ENCODE data around the gene IGFLR1.
"Not testable (repeated sequence)": the region's sequence is repeated elsewhere in the genome, so short reads cannot be mapped to it uniquely, and the experiment has no call there.

The IGFLR1 gene

DNA sequence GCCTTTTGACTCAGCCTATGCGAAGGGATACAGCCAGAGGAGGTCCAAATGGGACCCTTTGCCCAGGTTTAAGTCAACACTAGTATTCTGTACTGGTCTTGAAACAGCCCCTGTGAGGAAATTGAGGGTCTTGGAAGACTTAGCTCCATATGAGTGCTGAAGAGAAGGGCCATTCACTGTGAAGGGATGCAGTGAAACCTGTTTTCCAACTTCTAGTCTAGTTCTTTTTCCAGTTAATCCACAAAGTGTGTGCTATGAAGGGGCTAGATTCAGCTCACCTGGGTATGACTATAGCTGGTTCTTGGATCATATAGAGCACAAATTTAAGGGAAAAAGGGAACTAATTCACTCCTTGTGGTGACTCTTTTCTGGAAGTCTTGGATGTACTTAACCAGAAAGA lies 33.9 kb downstream of the IGFLR1 start:
- DNase-seq (ENCODE audit: low read depth in 2 of 2): no peak

DNA sequence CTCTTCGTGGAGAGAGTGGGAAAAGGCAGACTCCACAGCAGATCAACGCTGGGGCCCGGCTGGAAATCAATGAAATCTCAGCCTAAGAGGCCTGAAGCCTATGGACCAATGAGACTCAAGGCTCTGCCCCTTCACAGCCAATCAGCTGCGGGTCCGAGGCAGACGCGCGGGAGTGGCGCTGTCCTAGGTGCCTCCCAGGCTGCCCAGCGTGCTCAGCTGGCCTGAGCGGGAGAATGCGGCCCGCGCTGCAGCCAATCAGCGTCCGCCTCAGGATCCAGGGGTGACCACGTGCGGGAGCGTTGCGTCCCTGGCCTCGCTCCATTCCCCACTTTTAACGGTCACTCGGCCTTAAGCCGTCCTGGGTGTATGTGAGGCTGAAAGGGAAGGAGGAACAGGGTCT lies 38.0 kb downstream of the IGFLR1 start, which contains the start of gene ZBTB32:
TSS of gene ZBTB32 (plus strand) at position 341 of the 400 bp plus-strand sequence. CDS start 10,069 bp downstream, outside the sequence.
- DNase-seq (ENCODE audit: low read depth in 2 of 2): no peak

- no peak for DNase-seq (ENCODE audit: low read depth in 2 of 2)
Observed at GRCh38 chr19:35703343-35703742, 38.9 kb downstream of the IGFLR1 start.

DNA sequence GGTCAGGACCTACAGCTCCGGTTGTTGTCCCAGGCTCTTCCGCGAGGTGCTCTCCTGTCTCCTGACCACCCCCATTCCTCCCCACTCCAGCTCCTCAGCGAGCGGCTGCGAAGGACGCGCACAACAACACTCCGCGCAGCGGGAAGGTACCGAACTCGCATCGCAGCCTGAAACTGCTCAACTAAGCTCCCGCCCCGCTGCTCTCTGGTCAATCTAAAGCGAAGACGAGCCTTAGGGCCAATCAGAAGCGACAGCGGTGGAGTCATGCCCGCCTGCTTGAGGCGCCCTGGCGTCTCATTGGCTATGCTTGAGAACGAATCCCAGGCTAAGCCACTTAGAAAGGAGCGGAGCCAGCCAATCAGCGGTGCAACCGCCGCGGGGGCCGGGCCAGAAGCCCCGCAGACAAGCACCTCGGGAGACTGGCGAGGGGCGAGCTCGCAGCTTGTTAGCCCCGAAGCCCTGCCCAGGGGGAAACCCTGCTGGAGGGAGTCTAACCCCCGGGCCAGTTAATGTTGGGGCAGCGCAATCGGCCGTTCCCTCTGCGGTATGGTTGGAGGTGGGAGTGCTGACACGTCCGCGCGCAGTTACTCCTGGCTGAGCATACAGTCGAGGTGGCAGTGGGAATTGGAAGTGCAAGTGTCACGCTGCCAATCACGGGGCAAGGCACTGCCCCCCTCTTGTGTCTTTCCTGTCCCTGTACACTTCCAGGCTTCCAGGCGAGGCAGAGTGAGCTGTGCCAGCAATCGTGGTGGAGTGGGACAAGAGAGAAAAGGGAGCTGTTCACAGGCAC lies 39.8 kb downstream of the IGFLR1 start:
- peak; percentile 81 to 89 for DNase-seq (ENCODE audit: low read depth in 2 of 2)

DNA sequence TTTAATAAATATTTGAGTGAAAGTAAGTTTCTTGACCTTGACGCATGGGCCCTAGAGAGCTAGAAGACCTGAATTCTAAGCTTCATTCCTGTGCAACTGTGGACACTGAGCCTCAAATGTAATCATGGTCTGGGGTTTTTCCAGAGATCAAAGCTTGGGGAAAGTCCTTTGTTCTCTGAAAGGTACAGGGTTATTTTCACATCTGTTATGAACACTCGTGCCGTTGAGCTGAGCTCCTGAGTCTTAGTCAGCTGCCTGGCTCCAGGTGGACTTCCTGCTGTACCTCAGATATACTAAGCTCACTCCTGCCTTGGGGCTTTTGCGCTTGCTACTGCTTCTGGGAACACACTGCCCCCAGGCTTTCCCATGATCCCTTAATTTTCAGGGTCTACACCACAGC lies 45.4 kb downstream of the IGFLR1 start:
- no peak for DNase-seq (ENCODE audit: low read depth in 2 of 2)

GRCh38 chr19:35695895-35696422 lies 46.3 kb downstream of the IGFLR1 start:
- DNase-seq (ENCODE audit: low read depth in 2 of 2): no peak

- peak; percentile 80 to 82 for DNase-seq (ENCODE audit: low read depth in 2 of 2)
Observed at GRCh38 chr19:35693835-35694599, 48.2 kb downstream of the IGFLR1 start.

GRCh38 chr19:35693422-35693821 lies 48.8 kb downstream of the IGFLR1 start:
- no peak for DNase-seq (ENCODE audit: low read depth in 2 of 2)

DNA sequence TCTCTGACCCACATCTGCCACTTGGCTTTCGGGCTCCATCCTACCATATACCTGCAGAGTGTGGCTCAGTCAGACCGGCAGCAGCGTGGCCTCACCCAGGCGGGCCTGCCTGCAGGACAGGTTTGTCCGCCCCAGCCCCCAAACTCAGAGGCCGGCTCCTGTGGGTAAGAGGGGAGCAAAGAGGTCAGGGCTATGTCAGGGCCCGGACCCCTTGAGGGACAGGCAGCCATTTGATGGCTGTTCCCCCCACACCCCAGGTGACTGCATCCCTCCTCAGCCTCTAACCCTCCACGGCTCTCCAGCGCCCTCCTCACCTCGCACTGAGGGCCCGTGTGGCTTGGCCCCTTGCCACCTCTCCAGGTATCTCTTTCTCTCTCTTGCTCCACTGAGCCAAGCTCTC lies 50.2 kb downstream of the IGFLR1 start:
- no peak for DNase-seq (ENCODE audit: low read depth in 2 of 2)

DNA sequence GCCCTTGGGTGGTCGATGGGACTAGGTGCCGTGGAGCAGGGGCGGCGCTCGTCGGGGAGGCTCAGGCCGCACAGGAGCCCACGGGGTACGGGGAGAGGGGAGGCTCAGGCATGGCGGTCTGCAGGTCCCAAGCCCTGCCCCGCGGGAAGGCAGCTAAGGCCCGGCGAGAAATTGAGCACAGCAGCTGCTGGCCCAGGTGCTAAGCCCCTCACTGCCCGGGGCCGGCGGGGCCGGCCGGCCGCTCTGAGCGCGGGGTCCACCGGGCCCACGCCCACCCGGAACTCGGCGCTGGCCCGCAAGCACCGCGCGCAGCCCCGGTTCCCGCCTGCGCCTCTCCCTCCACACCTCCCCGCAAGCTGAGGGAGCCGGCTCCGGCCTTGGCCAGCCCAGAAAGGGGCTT lies 51.1 kb downstream of the IGFLR1 start:
- DNase-seq (ENCODE audit: low read depth in 2 of 2): not testable (repeated sequence)

- no peak for DNase-seq (ENCODE audit: low read depth in 2 of 2)
Observed at GRCh38 chr19:35689836-35690235, 52.4 kb downstream of the IGFLR1 start.

Data from stimulated activated CD8-positive, alpha-beta memory T cell treated with anti-CD3 and anti-CD28 coated beads, Interleukin-2, amount 100 ng/mL, for 1 hour (primary cell).